HG03457 (cell line): ENCODE results near the gene ATP2B3.
"Not testable (repeated sequence)": the region's sequence is repeated elsewhere in the genome, so short reads cannot be mapped to it uniquely, and the experiment has no call there.

Source experiments
- ATAC-seq: cut with Tn5 transposase; IDR thresholded peaks from one replicate; pipeline ENCODE4 v1.9.1; 2021; ENCODE audit warnings: moderate number of reproducible peaks; ENCODE audit not compliant: unreplicated experiment

Gene ATP2B3

DNA sequence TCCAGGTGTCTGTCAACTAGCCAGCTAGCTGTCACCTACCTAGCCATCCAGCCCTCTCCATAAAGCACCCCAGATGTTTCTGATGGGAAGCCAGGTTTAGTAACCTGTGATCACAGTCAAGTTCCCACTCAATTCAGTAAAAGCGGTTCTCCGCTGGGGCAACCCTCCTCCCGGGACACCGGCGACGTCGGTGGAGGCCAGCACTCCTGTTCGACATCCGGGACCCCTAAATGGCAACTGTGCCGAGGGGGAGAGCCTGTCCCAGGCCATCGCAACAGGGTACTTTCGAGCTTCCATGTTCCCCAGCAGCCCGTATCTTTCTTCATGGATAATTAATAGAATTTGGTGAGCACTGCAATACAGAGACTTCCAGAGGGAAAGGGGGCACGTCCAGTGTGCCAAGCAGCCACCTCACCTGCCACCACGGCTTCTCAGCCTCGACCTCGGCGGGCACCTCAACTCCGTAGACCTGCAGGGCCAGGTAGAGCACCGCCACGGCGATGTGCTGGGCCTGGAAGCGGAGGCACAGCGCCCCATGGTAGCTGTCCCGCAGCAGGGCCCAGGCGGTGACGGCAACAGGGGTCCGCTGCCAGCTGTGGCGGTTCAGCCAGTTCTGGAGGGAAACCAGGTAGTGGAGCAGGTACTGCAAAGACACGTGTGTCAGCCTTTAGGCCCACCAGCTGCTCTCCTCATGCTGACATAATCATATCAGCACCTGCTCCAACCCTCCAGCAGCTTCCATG, 74.8 kb downstream of the ATP2B3 start:
- ATAC-seq = no peak

DNA sequence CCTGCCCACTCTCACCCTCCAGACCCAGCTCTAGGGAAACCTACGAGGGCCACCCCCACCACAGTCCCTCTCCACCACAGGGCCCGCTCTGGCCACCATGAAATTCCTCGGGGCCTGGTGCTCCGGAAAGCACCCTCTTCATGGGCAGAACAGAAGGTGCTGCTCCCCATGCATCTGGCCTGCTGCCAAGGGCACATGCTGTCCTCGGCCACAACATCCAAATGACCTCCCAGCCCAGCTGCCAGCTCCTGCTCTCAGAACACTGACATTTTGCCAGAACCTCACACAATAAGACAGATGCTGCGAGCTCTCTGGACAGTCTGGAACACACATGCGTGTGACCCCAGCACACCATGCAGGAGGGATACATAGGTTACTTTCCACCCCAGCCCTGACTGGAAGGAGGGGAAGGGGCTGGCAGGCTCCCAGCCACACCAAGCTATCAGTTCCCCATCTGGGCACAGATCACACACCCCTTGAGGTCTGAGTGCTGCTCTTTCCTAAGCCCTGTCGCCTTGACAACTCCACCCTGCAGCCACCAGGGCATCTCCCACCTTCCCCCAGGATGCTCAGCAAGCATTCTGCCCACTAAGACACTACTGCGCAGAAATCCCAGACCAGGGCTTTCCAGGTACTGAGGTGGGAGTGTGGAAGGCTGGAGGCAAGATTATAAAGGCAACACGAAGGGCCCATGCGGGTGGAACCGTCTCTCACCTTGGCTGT, 75.7 kb downstream of the ATP2B3 start:
- ATAC-seq = no peak

DNA sequence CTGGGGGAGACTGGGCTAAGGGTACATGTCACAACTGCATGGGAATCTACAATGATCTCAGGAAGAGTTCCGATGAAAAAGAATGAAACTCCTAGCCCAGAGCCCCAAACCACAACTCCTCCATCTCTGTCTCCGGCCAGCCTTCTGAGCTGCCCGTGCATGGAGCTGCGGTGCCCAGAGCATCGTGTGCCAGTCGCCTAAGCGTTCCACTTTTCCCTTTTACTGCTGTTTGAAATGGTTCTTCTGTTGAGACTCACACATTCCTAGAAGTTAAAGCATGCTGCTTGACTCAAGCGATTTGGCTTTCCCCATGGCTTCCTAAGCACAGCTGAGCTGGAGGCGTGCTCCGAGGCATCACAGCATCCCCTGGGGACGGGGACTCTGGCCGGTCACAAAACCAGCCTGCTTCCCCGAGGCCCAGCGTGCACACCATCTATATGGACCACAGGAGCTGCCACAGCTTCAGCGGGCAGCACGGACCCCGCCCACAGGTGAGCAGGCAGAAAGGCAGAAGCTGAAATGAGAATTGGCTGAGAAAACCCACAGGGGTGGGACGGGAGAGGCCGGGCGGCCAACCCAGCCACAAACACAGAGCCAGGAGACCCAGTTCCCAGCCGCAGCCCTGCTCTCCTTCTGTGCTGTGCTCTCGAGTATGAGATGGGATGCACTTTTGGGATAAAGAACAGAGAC, 76.5 kb downstream of the ATP2B3 start:
- ATAC-seq = no peak

DNA sequence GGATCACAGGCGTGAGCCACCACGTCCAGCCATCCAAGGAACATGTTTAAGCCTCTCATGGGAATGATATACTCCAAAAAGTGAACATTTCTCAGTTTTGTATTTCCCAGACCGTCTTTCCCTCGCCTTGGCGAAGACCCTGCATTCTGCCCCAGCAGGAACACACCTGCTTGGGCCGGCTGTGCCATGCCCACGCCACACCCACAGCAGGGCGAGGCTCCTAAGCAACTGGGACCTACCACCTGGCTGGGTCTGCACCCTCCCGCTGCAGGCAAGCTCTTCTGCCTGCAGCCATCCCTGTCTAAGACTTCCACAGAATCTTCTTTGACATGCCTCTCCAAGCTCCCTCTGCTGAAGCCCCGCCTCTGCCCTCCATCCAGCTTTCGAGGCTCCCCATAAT, 77.9 kb downstream of the ATP2B3 start:
- ATAC-seq = no peak

DNA sequence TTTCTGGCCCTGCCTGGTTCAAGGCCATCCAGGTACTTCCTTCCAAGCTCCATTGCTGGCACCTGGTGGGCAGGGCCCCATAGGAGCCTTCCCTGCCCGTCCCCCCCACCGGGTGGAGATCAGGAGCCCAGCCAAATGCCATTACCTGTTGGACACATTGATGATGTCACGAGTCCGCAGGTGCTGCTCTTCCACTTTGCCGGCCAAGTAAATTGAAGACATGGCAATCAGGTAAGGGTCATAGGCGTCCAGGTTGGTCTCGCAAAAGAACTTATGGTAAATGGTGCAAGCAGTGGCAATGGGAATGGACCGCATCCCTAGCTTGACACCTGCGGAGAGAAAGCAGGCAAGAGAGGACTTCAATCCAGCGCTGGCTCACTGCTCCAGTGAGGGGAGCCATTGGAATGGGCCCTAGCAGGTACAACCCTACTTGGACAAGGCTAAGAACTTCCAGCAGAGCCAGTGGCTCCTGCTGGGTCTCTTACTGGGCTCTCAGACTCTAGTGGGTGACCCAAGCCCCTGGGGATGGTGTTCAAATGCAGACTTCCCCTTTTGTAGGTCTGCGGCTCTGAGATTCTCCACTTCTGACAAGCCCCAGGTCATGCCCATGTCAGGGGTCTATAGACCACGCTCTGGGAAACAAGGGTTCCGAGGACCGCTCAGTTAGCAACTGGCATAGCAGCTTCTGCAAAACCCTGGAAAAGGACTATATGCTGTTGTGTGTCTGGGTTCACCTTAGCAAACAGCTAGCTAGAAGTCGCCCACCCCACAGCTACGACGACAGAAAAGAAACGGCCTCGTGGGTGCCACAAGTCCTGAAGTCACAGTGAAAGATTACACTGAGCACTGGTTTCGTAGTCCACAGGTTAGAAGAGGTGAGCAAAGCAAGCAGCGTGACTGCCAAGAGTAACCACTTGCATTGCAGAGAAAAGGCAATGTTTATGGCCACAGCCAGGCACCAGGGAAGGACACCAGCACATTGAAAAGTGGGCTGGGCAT, 78.7 kb downstream of the ATP2B3 start:
- no peak for ATAC-seq

DNA sequence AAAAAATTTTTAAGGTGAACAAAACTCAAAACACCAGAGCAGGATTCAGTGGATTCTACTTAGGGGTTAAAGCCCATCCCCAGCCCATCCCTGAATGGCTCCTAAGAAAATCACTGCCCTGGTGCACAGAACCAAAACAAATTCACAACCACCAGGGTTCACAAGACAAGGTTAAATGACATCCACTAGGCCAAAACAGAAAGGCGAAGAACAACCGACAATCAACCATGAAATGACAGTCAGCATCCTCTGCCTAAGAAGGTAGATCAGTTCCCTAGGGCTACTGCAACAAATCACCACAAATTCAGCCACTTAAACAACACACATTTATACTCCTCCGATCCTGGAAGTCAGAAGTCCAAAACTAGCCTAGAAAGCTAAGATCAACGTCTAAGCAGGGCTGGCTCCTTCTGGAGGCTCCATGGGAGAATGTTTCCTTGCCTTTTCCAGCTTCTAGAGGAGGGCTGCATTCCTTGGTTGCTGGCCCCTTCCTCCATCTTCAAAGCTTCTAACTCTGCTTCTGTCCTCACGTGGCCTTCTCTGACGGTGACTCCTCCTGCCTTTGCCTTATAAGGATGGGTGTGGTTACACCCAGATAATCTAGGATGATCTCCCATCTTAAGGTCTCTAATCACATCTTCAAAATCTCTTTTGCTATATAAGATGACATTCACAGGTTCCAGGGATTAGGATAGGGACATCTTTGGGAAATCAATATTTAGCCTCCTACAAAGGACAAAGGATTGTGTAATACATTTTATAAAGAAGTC, 79.7 kb downstream of the ATP2B3 start:
- ATAC-seq = no peak

DNA sequence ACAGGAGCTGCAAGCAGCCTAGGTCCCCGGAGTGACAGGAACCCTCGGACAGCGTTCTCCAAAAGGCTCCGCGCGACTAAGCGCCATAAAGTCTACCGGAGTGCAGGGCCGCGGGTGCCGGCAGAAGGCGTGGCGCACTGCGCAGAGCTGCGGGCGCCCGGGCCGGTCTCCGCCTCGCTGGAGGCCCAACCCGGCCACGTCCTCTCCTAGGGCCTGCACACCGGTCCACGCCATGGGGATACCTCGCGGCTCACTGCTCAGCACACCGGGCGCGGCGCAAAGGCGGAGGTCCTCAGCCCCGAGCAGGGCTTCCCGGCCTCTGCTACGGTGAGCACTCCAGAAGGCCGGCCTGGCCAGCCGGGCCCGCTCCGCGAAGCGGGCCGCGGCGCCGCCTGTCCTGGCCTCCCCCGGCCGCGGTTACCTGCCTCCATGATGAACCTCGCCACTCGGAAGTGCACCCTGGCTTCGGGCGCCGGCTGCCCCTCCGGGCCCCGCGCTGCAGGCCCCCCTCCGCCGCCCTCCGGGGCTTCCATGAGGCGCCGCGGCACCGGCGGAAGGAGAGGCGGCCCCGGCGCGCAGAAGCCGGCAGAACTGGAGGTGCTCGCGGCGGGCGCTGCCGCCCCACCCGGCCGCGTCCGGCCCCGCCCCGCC, 81.2 kb downstream of the ATP2B3 start, which contains the start of gene CCNQ:
CCNQ (minus strand) TSS at position 599 of the 651 bp plus-strand sequence; CDS start at position 533, 66 bp downstream.
- peak; percentile 34 for ATAC-seq

DNA sequence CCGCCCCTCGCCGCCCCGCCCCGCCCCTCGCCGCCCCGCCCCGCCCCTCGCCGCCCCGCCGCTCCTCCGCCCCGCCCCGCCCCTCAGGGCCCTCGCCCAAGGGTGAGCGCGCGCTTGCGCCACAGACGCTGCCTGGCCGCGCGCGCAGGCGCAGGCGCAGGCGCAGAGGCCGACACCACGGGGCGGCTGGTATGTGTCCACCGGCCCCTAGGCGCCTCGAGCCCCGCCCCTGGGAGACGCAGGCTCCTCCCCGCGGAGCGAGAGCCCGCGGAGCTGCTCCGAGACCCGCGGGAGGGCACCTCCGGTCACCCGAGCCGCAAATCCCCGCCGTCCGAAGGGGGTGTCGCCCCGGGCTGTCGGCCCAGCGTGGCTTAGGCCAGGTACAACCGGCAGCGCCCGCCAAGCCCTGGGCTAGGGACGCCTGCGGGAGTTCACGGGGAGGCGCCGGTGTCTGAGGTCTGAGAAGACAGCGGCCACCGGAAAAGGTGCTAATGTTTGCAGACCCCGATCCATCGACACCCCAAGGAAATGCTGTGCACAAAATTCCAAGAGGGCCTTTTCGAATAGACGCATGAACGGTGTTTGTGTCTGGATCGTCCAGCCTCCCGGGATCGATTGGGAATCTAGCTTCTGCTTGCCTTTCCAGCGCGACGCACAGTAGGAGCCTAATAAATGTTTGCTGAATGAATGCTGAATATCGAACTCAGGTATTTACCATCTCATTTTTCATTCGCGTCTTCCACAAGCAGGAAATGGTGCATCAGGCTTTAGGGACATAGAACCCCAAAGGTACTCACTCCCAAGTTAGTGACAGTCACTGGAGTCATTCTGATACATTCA, 82.0 kb downstream of the ATP2B3 start:
- peak; percentile 71 for ATAC-seq

DNA sequence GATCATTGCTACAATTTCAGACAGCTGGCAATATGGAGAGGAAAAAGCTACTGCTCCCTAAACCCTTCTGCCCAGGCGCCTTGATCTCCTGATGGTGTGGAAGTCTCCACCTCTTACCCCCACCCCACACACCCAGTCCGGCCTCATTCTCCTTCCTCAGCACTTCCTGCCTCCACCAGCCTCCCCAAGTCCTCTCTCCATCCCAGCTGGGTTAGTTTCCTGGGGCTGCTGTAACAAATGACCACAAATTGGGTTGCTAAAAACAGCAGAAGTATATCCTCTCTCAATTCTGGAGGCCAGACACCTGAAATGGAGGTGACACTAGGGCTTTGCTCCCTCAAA, 82.6 kb downstream of the ATP2B3 start:
- ATAC-seq = no peak

DNA sequence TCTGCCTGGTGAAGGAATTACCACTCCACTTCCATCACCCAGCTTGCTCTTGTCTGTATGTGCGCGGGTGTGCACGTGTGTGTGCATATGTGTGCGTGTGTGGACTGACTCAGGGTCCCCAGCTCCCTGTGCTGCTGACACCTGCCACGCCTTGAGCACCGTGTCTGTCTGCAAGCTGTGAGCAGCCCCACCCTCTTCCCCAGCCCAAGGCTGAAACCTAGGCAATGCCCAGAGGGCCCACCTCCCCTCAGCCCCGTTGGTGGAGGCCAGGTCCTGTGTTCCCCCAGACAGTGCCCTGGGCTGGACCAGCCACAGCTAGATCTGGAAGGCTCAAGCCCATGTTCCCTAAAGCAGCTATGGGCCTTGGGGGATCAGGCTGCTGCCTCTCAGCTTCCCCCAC, 83.5 kb downstream of the ATP2B3 start:
- ATAC-seq = no peak

DNA sequence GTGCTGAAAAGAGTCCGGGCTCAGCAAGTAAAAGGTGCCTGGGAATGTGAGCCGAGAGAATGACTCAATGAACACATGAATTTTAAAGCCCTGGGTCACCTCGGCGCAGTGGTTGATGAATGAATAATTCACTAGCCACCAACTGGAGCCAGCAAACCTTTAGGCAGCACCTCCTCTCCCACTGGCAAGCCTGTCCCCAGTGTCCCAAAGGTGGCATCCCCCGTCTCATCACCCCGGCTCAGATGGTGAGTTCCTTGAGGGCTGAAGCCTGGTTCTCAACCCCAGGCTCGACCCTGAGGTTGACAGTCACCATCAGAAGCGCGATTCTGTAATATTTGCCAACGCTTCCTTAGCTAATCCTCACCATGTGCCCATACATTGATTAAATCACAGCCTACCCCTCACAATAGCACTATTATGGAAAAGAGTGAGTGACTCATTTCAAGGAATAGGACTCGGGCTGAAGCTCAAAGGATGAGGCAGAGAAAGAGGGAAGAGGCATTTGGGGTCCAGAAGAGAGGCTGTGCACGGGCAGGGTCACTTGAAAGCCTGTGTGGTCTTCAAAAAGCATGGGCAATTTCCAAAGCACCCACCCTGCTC, 84.2 kb downstream of the ATP2B3 start:
- ATAC-seq = no peak

DNA sequence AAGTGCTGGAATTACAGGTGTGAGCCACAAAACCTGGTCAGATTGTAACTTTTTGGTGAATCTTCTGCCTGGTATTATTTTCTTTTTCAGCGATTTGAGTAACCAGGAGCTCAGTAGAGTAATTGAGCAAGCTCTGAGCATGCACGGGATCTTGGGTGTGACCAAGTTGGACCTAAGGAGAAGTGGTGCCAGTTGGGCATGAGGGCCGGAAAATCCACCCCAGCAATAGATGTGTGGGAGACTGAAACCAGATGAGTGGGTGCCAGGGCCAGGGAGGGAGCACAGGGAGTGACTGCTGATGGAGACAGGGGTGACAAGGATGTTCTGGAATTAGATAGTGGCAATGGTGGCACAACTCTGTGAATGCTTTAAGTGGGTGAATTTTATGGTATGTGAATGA, 85.2 kb downstream of the ATP2B3 start:
- ATAC-seq = no peak

DNA sequence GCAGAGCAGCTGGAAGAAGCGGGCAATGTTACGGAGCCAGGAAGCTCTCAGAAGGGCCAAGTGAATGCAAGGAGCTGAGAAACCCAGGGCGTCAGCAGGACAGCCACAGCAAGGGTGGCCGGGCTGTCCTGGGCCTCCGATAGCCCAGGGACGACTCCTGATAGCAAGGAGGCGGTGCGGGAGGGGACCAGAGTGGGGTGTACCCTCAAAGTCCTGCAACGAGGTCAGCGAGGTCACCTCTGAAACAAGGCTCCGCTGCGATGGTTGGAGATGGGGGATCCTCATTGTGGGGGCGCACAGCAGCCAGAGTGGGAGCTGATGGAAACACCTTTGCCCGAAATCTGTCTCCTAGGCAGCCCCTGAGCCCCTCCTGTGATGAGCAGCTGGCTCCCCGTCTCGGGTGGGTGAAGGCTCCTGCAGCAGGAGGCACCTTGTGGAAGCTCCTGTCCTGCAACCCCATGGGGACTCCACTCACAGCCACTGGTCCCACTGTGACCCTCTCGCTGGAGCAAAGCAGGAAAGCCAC, 85.8 kb downstream of the ATP2B3 start:
- ATAC-seq = no peak

DNA sequence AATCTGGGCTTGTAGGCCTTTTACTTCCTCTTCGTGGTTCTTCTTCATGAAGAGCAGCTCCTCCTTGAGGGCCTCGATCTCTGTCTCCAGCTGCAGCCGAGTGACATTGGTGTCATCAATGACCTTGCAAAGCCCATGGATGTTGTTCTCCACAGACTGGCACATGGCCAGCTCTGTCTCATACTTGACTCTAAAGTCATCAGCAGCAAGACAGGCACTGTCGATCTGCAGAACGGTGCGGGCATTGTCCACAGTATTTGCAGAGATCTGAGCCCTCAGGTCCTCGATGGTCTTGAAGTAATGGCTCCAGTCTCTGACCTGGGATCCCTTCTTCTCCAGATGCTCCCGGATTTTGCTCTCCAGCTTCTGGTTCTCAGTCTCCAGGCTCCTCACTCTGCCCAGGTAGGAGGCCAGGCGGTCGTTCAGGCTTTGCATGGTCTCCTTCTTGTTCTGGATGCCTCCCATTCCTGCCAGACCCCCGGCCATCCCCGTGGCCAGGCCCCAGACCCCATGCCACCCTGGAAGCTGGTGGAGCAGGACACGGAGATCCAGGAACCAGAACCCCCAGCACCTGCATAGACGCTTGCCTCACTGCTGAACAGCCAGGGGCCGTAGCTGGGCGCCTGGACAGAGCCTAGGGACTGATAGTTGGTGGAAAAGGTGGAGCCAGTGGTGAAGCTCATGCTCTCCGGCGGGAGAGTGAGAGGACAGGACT, 87.4 kb downstream of the ATP2B3 start:
- ATAC-seq = not testable (repeated sequence)

DNA sequence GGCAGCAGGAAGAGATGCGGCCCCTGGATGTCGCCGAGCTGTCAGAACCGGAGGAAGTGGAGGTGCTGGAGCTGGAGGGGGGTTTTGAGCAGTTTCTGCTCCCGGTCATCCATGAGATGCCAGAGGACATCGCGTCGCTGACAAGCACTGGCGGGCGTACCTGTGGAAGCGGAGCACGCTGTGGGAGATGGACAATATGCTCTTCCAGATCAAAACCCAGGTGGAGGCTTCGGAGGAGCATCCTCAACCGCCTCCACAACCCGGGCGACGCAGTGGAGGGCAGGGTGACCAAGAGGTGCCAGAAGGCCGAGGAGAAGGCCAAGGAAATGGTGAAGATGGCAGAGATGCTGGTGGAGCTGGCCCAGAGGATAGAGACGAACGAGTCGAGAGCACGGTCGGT, 89.1 kb downstream of the ATP2B3 start:
- no peak for ATAC-seq

DNA sequence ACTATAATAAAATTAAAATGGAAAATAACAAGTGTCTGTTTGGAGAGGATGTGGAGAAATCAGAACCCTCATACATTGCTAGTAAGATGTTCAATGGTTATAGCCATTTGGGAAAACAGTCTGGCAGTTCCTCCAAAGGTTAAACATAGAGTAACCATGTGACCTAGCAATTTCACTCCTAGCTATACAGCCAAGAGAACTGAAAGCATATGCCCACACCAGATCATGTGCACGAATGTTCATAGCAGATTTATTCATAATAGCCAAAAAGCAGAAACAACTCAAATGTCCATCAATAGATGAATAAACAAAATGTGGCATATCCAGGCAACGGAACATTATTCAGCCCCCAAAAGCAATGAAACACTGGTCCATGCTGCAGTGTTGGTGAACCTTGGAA, 90.9 kb downstream of the ATP2B3 start:
- ATAC-seq = no peak

DNA sequence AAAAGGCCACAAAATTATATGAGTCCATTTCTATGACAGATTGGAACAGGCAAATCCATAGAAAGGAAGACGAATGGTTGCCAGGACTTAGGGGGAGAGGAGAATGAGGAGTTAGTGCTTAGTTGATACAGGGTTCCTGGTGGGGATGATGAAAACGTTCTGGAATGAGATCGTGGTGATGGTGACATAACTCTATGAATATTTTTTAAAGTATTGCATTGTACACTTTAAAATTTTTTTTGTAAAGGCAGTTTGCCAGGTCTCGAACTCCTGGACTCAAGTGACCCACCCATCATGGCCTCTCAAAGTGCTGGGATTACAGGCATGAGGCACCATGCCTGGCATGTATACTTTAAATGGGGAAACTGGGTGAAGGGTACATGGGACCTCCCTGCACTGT, 91.4 kb downstream of the ATP2B3 start:
- no peak for ATAC-seq
